DLD1 (cell line): Measurements from ENCODE around the gene TRIM15.
"Not testable (repeated sequence)": the region's sequence is repeated elsewhere in the genome, so short reads cannot be mapped to it uniquely, and the experiment has no call there.

Experiments used
- in situ Hi-C: cut with HindIII; loops from 2 replicates; pipeline ENCODE4 v1.10.0; 2017; ENCODE audit warnings: low sequenced_read_pairs

Gene TRIM15

DNA sequence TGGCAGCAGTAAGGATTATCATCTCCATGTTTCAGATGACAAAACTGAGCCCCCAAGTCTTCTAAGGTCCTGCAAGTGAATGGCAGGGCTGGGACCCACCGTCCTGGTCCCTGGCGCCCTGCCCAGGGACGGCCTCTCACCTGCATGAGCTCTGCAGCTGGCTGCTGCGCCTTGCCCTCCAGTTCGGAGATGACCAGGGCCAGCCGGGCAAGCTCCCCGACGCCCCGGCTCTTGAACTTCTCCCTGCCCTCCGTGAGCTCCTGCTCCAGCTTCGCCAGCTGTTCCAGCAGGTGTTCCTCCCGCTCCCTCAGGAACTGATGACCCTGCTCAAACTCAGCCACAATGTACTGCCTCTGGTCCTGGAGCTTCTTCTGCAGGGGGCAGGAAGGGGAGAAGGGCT, 33.0 kb downstream of the TRIM15 start:
- in situ Hi-C loops, result loop anchor here (25.0 kb wide), 1 partner anchor 109 kb away; the partner anchor contains the start of gene RNF39

DNA sequence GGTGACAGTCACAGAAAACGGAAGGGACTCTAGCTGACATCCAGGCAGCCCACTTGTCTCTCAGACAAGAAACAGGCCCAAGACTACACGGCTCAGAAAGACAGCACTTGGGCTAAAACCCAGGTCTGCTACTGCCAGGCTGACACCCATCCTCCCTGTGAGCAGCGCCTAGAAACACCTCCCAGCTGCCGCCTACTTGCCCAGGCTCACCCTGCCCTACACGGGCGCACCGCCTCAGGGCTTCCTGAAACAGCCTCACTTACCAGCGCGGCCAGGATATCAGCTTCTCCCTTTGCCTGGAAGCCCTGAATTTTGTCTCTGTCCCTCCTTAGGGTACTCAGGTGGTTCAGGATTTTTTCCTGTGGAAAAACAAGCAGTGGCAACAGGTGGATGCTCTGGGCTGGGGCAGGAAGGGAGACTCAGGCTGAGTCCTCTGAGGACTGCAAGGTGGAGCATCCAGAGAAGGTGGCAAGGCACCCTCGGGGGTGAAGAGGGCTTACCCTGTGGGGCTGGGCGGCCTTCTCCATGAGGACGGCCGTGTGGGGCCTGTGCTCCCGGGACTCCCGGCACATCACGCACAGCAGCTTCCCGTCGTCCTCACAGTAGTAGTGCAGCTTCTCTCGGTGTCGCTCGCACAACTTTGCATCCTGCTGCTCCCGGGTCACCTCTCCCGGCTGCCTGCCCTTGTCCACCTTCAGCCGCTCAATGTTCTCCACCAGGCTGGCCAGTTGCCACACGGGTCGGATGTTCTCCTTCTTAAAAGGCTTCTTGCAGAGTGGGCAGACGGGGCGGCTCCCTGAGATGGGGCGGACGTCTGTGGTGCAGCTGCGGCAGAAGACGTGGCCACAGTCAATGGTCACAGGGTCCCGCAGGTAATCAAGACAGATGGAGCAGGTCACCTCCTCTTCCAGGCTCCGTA, 35.1 kb downstream of the TRIM15 start:
- in situ Hi-C loops, result loop anchor here (25.0 kb wide), 1 partner anchor 111 kb away; the partner anchor contains the start of gene RNF39

DNA sequence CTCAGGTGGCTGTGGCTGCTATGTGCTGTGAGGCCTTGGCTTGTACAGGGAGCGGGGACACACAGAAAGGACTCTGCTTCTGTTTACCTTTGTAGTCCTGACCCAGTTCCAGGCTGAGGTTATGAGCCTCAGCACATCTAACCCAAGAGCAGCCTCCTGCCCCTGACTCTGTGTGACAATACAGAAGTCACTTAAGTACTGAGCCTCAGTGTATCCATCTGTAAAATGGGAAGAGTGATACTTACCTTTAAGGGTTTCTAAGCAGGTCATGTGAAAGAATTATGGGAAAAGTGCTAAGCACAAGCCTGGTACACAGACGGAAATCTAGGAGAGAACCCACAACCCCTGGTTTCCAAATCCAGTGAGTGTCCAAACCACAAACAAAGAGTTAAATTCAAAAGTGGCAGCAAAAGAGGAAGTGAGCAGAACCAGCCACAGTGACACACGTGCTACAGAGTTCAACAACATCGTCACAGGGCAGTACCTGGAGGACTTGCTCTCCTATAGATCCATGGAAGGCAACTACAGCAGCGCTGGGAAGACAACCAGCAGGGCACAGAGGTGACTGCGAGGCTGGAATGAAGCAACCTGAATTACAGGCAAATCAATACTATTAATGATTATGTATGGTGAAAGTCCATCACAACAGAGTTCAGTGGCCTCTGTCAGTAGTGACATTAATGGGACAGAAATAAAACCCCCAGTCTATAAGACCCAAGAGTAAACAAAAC, 37.4 kb downstream of the TRIM15 start:
- in situ Hi-C loops, result no loop called here

DNA sequence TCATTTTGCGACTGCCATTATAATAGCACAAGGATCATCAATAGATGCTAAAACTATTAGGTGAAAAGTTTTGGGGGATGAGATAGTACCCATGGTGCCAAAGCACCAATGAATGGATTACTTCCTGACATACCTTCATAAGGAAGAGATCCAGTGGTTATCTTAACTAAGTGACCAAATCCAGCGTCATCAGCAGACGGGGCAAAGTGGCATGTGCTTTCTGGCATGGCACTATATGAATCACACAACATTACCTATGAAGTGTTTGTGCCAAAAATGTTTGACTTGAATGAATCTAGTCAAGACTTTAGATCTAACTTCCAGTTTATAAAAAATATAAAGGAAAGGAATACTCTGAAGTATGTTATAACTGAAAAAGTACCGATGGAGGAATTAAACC, 39.0 kb downstream of the TRIM15 start:
- in situ Hi-C loops, result no loop called here

DNA sequence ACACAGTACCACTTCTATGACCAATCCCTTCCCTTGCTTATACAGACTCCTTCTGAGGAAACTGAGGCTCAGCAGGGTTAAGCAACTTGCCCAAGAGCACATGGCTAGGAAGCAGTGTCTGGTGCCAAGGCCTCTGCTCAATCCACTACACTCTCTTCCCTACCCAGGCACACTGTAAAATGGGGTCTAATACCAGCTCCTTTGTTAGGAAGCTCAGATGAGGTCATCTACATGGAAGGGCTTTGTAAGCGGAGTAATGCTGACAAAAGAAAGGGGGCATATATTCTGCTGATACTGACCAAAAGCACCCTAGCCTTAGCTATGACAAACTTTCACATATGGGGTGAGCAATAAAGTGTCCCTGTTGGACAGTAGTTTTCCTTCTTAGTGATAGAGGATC, 40.8 kb downstream of the TRIM15 start:
- in situ Hi-C loops, result no loop called here

DNA sequence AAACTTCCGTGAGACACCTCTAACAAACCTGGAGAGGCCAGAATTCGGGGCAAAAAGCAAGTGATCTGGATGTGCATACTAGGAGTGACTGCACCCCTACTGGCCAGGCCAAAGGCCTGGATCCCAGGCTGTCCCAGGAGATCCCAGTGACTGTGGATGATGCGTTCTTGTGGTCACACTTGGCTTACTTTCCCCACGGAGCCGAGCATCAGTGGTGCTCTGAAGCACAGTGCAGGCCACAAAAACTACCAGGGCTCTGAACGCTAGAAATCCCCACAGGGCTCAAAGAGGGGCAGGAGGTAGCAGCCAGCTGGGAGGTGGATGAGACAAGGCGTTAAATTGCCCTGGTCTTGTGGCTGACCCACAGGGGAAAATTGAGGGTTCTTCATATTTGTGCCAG, 42.8 kb downstream of the TRIM15 start:
- in situ Hi-C loops, result no loop called here

DNA sequence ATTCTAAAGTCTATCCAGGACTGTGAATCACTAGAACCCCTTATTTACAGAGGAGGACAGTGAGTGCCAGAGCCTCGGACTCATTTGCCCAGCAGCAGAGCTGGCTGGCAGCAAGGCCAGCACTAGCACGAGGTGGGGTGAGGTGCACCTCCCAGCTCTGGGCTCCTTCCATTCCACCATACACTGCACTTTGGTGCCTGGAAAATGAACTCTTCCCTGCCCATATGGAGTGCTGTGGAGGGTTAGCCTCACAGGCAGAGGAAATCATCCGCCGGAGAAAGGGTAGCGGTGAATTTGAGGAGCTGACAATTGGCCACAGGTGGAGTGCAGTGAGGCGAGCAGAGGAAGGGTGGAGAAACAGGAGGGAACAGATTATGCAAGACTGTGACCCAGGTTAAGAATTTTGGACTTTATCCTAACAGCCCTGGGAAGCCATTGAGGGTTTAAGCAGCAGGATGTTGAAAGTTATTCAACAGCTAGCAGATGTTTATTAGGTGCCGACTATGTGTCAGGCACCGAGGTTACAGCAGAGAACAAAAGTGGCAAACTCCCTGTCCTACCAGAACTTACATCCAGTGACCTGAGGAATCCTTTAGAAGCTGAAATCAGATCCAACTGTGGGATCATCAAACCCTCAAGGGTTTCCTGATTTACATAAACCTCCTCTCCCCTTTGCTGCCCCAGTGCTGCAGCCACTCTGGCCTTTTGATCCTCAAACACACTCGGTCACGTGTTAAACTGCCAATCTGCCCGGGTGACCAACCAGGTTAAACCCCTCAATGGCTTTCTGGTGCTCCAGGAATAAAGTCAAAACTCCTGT, 43.7 kb downstream of the TRIM15 start:
- in situ Hi-C loops, result no loop called here

DNA sequence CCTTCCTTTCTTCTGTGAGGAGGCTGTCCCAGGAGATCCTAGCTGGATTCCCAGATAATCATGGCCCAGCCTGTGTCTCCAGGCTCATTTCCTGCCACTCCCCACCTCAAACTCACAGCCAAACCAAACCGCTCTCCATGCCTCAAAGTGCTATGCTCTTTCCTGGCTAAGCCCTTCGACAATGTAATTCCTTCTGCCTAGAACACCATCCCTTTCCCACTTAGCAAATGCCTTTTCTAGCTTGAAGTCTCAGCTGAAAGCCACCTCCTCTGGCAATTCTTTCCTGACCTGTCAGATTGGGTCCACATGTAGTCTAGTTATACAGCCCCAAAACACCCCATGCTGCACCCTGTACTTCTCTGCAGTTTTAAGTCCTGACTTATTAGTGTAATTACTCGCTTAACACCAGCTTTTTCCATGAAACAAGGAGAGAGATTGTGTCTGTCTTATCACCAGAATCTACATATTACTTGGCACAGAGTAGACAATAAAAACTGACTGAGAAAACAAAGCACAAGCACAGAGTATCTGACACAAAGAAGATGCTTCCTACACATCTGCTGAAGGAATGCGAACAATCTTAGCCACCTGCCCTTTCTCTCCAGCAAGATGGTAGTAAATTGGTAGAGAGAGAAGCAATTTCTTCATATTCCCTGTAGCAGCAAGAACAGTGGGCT, 44.4 kb downstream of the TRIM15 start:
- in situ Hi-C loops, result no loop called here

DNA sequence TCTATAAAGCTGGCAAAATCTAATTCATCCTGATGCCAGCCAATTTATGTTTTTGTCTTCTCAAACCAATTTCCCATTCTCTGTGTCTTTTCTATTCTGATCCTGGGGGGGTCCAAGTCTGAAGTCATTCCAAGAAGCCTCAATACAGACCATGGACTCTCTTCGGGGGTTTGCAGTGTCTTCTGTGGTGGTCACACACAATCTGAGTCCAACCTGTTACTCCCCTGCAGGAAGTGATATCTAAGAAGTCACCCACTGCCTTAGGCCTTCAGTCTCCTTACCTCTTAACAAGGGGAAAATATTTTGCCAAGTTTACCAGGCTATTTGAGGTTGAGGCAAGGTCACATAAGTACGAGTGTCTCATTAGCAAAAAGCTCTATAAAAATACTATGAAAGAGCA, 48.0 kb downstream of the TRIM15 start:
- in situ Hi-C loops, result no loop called here

DNA sequence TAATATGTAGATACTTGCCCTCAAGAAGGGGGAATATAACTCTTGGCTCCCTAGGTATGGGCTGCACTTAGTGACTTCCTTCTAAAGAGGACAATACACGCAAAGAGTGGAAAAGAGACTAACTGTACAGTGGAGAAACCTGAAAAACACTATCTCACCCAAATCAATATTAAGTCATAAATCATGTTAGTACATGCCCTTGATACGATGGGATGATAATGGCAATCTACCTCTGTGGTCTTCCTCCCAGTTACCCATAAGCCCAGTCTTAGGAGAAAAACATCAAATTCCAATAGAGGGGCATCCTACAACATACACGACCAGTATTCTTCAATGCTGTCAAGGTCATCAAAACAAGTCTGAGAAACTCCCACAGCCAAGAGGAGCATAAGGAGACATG, 48.6 kb downstream of the TRIM15 start:
- in situ Hi-C loops, result no loop called here

DNA sequence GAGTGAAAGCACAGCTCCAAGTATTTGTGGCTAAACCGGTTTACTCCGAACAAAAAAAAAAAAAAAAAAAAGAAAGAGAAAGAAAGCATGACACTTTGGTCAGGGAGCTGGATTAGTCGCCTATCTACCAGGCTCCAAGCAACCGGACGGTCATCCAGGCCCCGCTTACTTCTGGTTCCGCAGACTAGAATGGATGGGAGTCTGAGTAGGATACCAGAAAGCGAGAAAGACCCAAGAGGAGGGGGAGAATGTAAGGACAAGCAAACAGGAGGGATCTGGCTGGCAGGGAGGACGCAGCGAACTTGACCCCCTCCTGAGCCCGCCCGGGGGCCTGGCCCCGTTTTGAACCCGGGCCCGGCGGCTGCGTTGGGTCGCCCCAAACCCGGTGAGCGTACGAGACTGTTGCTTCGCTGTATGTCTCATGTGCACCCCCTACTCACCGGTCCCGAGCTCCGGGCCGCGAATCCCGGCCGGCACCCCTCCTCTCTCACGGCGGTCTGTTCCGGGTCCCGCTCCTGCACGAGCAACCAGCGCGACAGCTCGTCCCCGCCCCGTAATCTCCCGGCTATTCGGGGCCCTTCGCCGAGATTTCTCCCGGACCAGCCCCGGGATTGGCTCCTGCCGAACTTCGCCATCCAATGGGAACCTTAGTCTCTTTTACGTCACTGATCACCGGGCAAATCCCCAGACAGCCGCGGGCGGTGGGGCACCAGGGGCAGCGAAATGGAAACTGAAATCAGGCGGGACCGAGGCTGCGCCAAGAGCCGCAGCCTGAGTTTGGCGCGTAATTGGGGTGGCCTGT, 49.7 kb downstream of the TRIM15 start, which contains the start of gene TRIM26:
Gene TRIM26 (minus strand): TSS at position 542 of the 802 bp plus-strand sequence. CDS start 14,303 bp downstream, outside the sequence.
- in situ Hi-C loops, result no loop called here

DNA sequence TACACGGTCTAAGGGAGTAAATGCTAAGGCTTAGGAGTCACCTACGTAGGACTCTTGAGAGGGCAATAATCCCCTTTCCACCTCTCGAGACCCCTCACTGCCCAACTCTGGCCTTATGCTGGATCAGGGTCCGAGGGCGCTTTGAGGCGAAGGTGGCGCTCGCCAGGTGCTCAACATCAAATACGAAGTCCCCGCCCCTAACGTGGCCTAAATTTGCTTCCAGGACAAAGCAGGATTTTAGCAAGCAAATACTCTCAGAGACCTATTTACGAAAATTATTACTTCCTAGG, 50.3 kb downstream of the TRIM15 start:
- in situ Hi-C loops, result no loop called here

DNA sequence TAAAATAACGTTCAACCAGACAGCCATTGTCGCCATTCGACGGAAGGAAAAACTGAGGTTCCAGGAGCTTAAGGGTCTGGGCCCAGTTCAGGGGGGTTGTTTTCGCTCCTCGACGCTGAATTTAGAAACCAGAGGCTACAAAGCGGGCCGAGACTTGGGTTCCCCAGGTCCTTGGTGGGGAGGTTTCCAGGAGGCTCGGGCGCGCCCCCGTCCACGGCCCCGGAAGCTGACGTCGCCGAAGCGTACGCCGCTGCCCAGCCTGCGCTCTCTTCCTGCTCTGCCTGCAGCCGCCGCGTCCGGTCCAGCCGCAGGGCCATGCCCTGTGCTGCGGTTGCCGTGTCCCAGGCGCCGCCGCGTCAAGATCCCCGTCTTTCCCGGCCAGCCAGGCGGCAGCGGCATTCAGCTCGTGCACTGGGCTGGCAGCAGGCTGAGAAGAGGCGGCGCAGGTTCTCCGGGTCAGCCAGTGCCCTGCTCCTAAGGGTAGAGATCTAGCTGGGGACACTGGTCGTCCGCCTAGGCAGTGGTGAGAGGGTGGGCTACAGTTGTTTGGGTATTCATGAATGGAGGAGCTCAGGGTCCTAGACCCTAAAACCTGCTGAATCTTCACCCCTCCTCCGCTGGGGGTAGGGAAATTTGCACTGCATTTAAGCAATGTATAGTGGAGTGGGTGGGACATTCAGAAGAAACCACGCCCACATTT, 50.8 kb downstream of the TRIM15 start:
- in situ Hi-C loops, result no loop called here

DNA sequence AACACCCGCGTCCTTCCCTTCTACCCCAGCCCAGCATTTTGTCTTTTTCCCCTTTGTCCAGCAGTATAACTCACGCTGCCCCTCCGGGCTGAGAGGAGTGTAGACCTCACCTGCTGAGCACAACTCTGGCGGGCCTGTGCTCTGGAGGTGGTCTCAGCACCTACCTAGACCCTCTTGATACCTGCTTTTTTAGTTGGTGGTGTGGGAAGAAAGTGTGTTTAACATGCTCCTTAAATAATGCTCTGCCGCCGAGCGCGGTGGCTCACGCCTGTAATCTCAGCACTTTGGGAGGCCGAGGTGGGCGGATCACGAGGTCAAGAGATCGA, 51.3 kb downstream of the TRIM15 start:
- in situ Hi-C loops, result no loop called here

DNA sequence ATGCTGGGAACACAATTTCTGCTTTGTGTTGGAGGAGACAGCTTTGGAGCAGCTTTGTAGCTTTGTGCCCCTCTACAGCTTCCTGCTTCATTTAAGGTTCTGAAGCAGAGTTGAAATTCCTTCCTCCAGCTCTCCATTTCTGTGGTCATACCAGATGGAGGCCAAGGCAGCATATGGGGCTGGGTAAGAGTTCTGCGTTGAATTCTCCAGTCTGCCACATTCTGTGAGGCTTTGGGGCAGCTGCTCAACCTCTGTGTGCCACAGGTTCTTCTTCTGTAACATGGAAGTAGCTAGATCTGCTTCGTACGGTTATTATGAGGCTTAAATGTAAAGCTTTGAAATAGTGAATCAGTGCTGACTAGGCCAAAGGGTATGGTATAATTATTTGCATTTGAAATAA, 52.8 kb downstream of the TRIM15 start:
- in situ Hi-C loops, result no loop called here

DNA sequence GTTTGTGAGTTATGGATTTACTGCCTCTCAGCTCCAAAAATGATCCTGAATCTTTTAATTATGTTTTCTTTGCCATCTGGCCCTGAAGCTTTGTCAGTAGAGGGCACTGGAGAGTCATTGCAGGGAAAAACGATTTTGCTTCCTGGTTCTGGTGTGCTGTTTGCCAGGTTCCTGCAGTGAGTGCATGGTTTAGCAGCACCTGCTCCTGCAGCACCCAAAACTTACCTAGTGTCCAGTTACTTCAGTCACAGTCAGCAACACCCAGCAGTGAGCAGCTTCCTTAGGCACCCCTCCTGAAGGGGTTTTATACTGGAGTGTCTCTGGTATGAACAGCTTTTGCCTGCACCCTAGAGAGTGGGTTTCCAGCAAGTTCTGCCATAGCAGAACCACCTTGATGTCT, 55.9 kb downstream of the TRIM15 start:
- in situ Hi-C loops, result no loop called here

DNA sequence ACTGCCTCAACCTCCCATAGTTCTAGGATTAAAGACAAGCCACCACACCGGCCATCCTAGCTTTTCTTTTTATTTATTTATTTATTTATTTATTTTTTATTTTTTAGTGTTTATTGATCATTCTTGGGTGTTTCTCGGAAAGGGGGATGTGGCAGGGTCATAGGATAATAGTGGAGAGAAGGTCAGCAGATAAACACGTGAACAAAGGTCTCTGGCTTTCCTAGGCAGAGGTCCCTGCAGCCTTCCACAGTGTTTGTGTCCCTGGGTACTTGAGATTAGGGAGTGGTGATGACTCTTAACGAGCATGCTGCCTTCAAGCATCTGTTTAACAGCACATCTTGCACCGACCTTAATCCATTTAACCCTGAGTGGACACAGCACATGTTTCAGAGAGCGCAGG, 58.0 kb downstream of the TRIM15 start:
- in situ Hi-C loops, result not testable (repeated sequence)

DNA sequence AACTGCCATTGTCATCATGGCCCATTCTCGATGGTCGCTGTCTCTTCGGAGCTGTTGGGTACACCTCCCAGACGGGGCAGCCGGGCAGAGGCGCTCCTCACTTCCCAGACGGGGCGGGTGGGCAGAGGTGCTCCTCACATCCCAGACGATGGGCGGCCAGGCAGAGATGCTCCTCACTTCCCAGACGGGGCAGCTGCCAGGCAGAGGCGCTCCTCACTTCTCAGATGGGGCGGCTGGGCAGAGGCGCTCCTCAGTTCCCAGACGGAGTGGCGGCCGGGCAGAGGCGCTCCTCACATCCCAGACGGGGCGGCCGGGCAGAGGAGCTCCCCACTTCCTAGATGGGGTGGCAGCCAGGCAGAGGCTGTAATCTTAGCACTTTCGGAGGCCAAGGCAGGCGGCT, 58.6 kb downstream of the TRIM15 start:
- in situ Hi-C loops, result not testable (repeated sequence)
